Breast epithelium (tissue), 4 donors: ENCODE data around the gene LPCAT2. TPM values are rescaled to one million over a fixed set of nuclear protein-coding genes. Genes with fewer than 3 reads are reported as not detected.

ENCODE experiments used
- DNase-seq, 2 donors: peaks; one replicate each; pipeline ENCODE4 v3.0.0-alpha.2; 2019; ENCODE audit warnings: low spot score in 2 of 2
- H3K27ac ChIP-seq, 2 donors: fragments of 200-600 bp; sonication (generic) in 1 of 2; one replicate each; pipeline ENCODE4 v1.5.1; 2016 to 2019; ENCODE audit warnings: mild to moderate bottlenecking in 1 of 2
- H3K27me3 ChIP-seq, 2 donors: fragments of 200-600 bp; sonication (generic) in 1 of 2; one replicate each; pipeline versions ENCODE4 v1.5.1 to v1.6.0; 2017 to 2019; ENCODE audit warnings: control low read depth in 1 of 2, mild to moderate bottlenecking in 1 of 2
- H3K36me3 ChIP-seq: fragments of 200-600 bp; one replicate; pipeline ENCODE4 v1.5.1; 2019
- H3K4me1 ChIP-seq, 2 donors: fragments of 200-600 bp; sonication (generic); one replicate each; pipeline ENCODE4 v1.5.1; 2016 to 2019; ENCODE audit warnings: control low read depth in 1 of 2
- H3K4me3 ChIP-seq, 3 donors: fragments of 200-600 bp; sonication (generic); 1 replicate in 2 of 3; 2 replicates in 1 of 3; pipeline ENCODE4 v1.5.1; 2016 to 2019; ENCODE audit warnings: mild to moderate bottlenecking in 3 of 3, moderate library complexity in 2 of 3
- H3K9me3 ChIP-seq, 2 donors: fragments of 200-600 bp; sonication (generic) in 1 of 2; one replicate each; pipeline ENCODE4 v1.5.1; 2016 to 2019; ENCODE audit warnings: control low read depth in 1 of 2
- CTCF ChIP-seq, 3 donors: fragments of 450-650 bp; IDR thresholded peaks; one replicate each; pipeline ENCODE4 v1.5.1; 2016 to 2017; ENCODE audit warnings: antibody characterized with exemption in 3 of 3, mild to moderate bottlenecking in 3 of 3, moderate library complexity in 3 of 3
- POLR2A ChIP-seq: fragments of 450-650 bp; IDR thresholded peaks from one replicate; pipeline ENCODE4 v1.6.1; 2016; ENCODE audit warnings: antibody characterized with exemption, mild to moderate bottlenecking, moderate library complexity
- POLR2AphosphoS5 ChIP-seq, 3 donors: sonication (generic); formaldehyde crosslinking; IDR thresholded peaks; one replicate each; pipeline ENCODE4 v1.6.1; 2017; ENCODE audit warnings: antibody characterized with exemption in 3 of 3
- intact Hi-C: fragments of 100-400 bp; cut with DNase I; formaldehyde crosslinking; loops from one replicate; pipeline ENCODE4 v1.15.1; 2023; ENCODE audit warnings: low total_unique reads
- total RNA-seq, 3 donors: library from RNA; depleted of rRNA; stranded (reverse); fragments of >200 nt; gene quantifications; one replicate each; pipeline ENCODE4 v1.1.0, GENCODE V29; 2016

The LPCAT2 gene
- total RNA-seq, 3 donors from 2014 or later: 12.3 to 35.9 (median 24.3) TPM

GRCh38 chr16:55510185-55510805 lies 1.4 kb downstream of the LPCAT2 start:
- TF ChIP-seq CTCF (IDR thresholded peaks at IDR 0.05) (no peak), POLR2AphosphoS5 (IDR thresholded peaks at IDR 0.05) (no peak), POLR2A (no peak)
- Histone ChIP-seq H3K9me3 (peaks cover 7 to 19% of the 10 kb centered on the region in 2 donors), H3K27ac (peak overlapping the region in 1 of 2 donors; percentile 80), H3K4me1 (no peaks in the 10 kb centered on the region), H3K27me3 (no peaks in the 10 kb centered on the region), H3K4me3 (peak overlapping the region; percentile 56 to 78 (median 66)), H3K36me3 (no peaks in the 10 kb centered on the region)
- intact Hi-C loops: no loop called here
- no peak for DNase-seq

- no peak overlapping the region for H3K4me3 ChIP-seq
- H3K9me3 ChIP-seq: peaks cover 7 to 19% of the 10 kb centered on the region in 2 donors
- TF ChIP-seq POLR2AphosphoS5 (IDR thresholded peaks at IDR 0.05) (no peak), CTCF (IDR thresholded peaks at IDR 0.05) (no peak), POLR2A (no peak)
- no peaks in the 10 kb centered on the region for H3K36me3 ChIP-seq
- no peaks in the 10 kb centered on the region for H3K4me1 ChIP-seq
- no peak for DNase-seq
- H3K27ac ChIP-seq: no peak overlapping the region
- intact Hi-C loops: no loop called here
- H3K27me3 ChIP-seq: no peaks in the 10 kb centered on the region
These were observed 4.1 kb downstream of the LPCAT2 start for GRCh38 chr16:55512941-55513340.

DNA sequence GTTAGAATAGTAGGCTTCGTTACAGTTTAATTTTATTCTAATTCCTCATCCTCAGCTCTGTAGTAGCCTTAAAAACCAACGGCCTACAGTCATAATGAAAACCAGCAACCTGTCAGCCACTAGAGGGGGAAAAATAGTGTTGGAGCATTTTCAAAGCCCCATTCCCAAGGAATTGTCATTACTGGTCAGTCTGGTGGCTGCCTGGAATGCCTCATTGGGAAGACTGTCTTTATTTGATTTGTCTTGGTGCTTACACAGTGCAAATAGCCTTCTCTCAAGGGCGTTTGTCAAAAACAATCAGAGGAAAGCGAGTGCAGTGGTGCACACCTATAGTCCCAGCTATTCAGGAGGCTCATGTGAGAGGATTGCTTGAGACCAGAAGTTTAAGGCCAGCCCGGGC lies 4.7 kb downstream of the LPCAT2 start:
- TF ChIP-seq POLR2AphosphoS5 (IDR thresholded peaks at IDR 0.05) (no peak), POLR2A (no peak), CTCF (IDR thresholded peaks at IDR 0.05) (no peak)
- Histone ChIP-seq H3K4me3 (no peak overlapping the region), H3K27me3 (no peaks in the 10 kb centered on the region), H3K4me1 (no peaks in the 10 kb centered on the region), H3K27ac (no peak overlapping the region), H3K9me3 (peaks cover 7 to 19% of the 10 kb centered on the region in 2 donors), H3K36me3 (no peaks in the 10 kb centered on the region)
- intact Hi-C loops: no loop called here
- DNase-seq: no peak

GRCh38 chr16:55515111-55515510 lies 6.2 kb downstream of the LPCAT2 start:
- no peaks in the 10 kb centered on the region for H3K4me1 ChIP-seq
- no peak overlapping the region for H3K27ac ChIP-seq
- intact Hi-C loops: no loop called here
- peaks cover 7 to 19% of the 10 kb centered on the region in 2 donors for H3K9me3 ChIP-seq
- no peak for DNase-seq
- no peak overlapping the region for H3K4me3 ChIP-seq
- no peak for TF ChIP-seq POLR2A
- no peak for TF ChIP-seq POLR2AphosphoS5 (IDR thresholded peaks at IDR 0.05)
- no peak for TF ChIP-seq CTCF (IDR thresholded peaks at IDR 0.05)
- no peaks in the 10 kb centered on the region for H3K27me3 ChIP-seq
- H3K36me3 ChIP-seq: no peaks in the 10 kb centered on the region

- no peaks in the 10 kb centered on the region for H3K36me3 ChIP-seq
- no peak for DNase-seq
- no peaks in the 10 kb centered on the region for H3K27me3 ChIP-seq
- H3K4me1 ChIP-seq: no peaks in the 10 kb centered on the region
- H3K4me3 ChIP-seq: no peak overlapping the region
- H3K9me3 ChIP-seq: peaks cover 0 to 7% of the 10 kb centered on the region in 2 donors
- TF ChIP-seq CTCF (IDR thresholded peaks at IDR 0.05) (no peak), POLR2AphosphoS5 (IDR thresholded peaks at IDR 0.05) (no peak), POLR2A (no peak)
- intact Hi-C loops: no loop called here
- no peak overlapping the region for H3K27ac ChIP-seq
These were observed 12.9 kb downstream of the LPCAT2 start for GRCh38 chr16:55521792-55522191.
